Activated T-helper 1 cell treated with anti-CD3 and anti-CD28 coated beads, Interleukin-2, amount 50 U/mL, for 16 hours (primary cell): Measurements from ENCODE around the gene ABLIM2.

Experiments
- DNase-seq, 2 donors: peaks; one replicate each; pipeline ENCODE4 v3.0.0-alpha.2; 2020; ENCODE audit warnings: low read depth in 1 of 2, low spot score in 1 of 2

Gene ABLIM2

GRCh38 chr4:8050555-8051206, 107.9 kb downstream of the ABLIM2 start:
- no peak for DNase-seq

- no peak for DNase-seq
Observed at GRCh38 chr4:8050180-8050554, 108.4 kb downstream of the ABLIM2 start.

- DNase-seq: no peak
Observed at GRCh38 chr4:8048856-8049676, 109.5 kb downstream of the ABLIM2 start.

DNA sequence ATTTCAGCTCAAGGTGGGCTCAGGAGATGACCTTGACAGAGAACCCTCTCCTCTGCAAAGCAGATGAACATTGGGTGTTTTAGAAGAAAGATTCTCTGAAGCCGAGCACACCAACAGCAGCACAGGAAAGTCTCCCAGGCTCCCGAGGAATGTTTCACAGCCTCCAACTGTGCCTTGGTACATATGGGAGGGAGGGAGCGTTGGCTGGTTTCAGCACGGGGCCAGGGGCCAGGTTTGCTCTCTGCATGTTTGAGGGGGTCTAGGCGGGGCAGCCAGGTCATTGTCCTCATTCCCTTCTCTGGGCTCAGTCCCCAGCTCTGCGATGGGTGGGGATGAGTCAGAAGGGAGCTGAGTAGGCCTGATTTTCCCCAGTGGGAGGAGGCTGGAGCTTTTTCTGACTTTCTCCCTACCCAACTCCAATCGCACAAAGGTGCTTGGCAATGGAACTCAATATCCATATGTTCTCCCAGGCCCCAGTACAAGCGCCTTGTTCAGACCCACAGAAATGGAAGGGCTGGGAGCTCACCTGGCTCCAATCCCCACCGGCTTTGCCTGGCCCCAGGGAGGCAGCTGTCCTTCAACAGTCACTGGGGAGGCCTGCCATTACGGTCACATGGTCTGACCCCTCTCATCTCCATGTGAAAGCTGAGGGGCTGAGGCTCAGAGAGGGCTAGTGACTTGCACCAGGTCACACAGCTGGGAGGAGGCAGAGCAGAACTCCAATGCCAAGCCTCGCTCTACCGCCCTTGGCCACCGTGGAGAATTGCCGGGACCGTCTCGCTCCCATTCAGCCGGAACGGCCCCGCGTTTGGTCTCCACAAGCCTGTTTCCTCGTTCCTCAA, 110.6 kb downstream of the ABLIM2 start:
- DNase-seq: no peak

- no peak for DNase-seq
Observed at GRCh38 chr4:8046925-8047541, 111.6 kb downstream of the ABLIM2 start.

DNA sequence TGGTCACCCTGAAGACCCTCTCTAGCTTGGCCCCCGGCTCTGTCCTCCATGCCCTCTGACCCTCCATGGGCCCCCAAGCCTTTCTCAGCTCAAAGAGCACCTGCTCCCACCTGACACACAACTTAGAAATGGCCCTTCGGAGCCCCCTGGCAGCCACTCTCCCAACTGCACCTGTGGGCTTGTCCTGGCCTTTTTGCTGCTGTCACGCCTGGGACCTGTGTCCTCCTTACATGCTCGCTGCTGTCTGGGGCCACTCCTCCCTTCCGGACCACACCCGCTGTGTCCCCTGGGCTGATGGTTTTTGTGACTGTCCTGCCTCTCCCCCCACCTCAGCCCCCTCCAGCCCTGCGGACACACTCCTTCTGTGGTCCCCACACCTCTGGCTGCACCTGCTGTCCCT, 112.7 kb downstream of the ABLIM2 start:
- DNase-seq: no peak

- DNase-seq: no peak
Observed at GRCh38 chr4:8044699-8045098, 113.9 kb downstream of the ABLIM2 start.

GRCh38 chr4:8044244-8044643, 114.4 kb downstream of the ABLIM2 start:
- no peak for DNase-seq

- DNase-seq: no peak
Observed at GRCh38 chr4:8043596-8043995, 115.0 kb downstream of the ABLIM2 start.

- DNase-seq: no peak
Observed at GRCh38 chr4:8041868-8042267, 116.7 kb downstream of the ABLIM2 start.

DNA sequence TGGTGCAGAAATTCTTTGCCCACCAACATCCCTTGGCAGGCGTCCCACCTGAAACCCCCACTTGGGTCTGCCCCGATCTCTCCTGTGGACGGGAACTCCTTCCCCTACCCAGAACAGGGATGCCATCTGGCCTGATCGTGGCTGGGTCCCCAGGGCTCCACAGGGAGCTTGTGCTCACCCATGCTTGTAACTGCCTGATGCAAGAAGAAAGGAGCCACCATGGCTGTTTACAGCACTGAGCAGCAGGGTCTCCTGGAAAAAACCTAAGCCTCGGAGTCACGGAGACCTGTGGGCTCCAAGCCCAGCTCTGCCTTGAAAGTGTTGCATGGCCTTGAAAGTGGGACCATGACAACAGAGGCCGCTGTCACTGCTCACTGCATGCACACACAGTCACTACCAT, 117.4 kb downstream of the ABLIM2 start:
- DNase-seq: no peak

GRCh38 chr4:8040607-8041006, 118.0 kb downstream of the ABLIM2 start:
- DNase-seq: no peak

- no peak for DNase-seq
Observed at GRCh38 chr4:8039853-8040252, 118.8 kb downstream of the ABLIM2 start.

GRCh38 chr4:8039290-8039689, 119.3 kb downstream of the ABLIM2 start:
- DNase-seq: no peak

DNA sequence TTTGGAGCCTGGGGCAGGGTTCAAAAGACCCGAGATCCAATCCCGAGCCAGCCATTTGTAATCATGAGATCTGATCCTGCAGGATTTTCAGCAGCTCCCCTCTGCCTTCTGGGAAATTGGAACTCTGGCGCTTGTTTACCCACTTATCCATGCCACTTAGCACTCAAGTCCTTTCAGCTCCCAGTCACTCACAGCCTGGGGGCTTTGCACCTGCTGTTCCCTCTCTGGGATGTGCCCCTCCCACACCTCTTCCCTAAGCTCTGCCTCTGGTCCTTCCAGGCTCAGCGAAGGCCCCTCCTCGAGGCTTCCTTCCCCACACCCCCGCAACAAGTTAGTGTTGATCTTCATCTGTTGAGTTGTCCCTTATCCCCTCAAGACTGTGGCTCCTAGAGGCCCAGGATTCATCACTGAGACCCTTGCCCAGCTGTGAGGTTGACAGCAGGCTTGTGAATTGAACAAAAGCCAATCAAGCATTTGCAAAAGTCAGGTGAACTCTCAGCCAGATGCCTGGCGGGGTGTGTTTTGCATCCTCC, 119.8 kb downstream of the ABLIM2 start:
- no peak for DNase-seq

- no peak for DNase-seq
Observed at GRCh38 chr4:8038083-8038482, 120.5 kb downstream of the ABLIM2 start.

GRCh38 chr4:8037150-8037769, 121.4 kb downstream of the ABLIM2 start:
- DNase-seq: no peak

DNA sequence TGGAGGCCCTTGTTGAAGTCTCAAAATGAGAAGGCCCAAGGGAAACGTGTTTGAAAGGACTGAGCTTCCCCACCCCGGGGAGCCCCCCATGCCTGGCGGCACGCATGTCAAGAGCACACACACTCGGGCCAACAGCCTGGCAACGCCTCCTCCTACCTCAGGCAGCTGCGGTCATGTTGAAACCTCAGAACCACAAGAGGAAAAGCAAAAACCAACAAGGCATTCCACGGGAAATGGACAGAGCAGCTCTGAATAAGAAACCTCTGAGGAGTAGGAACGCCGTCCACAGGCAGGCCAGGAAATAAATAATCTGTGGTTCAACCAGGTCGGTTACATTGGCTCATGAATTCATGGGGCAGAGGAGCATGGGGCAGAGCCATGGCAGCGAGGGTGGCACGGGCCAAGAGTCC, 123.2 kb downstream of the ABLIM2 start:
- no peak for DNase-seq

- no peak for DNase-seq
Observed at GRCh38 chr4:8033829-8034528, 124.6 kb downstream of the ABLIM2 start.
